Adrenal gland (tissue), 5 donors: ENCODE measurements around the gene SEZ6L2.

ENCODE experiments used
- CTCF ChIP-seq, 6 experiments: fragments of 450-650 bp in 4 of 6; fragments of 200-600 bp in 2 of 6; sonication (generic) in 1 of 6; IDR thresholded peaks; 1 replicate in 5 of 6; 2 replicates in 1 of 6; pipeline versions ENCODE4 v1.5.1 to v1.8.0; 2016 to 2021; ENCODE audit warnings: antibody characterized with exemption in 6 of 6, mild to moderate bottlenecking in 2 of 6, moderate library complexity in 1 of 6
- POLR2A ChIP-seq, 2 donors: fragments of 450-650 bp; IDR thresholded peaks; one replicate each; pipeline ENCODE4 v1.6.1; 2017; ENCODE audit warnings: antibody characterized with exemption in 2 of 2, mild to moderate bottlenecking in 2 of 2, moderate library complexity in 1 of 2
- donor health status: DM: no; HTN: no; CAD: no.

- TF ChIP-seq POLR2A (IDR thresholded peaks at IDR 0.05) (no peak), CTCF (IDR thresholded peaks at IDR 0.05) (no peak)
Measured at GRCh38 chr16:29926711-29927052, 27.3 kb upstream of the SEZ6L2 start.
